Measurements from ENCODE around the gene IKBKE. TPM values are rescaled to one million over a fixed set of nuclear protein-coding genes. Genes with fewer than 3 reads are reported as not detected.

IKBKE gene
- total RNA-seq, 1 experiment from 2014 or later = 6.6 TPM

DNA sequence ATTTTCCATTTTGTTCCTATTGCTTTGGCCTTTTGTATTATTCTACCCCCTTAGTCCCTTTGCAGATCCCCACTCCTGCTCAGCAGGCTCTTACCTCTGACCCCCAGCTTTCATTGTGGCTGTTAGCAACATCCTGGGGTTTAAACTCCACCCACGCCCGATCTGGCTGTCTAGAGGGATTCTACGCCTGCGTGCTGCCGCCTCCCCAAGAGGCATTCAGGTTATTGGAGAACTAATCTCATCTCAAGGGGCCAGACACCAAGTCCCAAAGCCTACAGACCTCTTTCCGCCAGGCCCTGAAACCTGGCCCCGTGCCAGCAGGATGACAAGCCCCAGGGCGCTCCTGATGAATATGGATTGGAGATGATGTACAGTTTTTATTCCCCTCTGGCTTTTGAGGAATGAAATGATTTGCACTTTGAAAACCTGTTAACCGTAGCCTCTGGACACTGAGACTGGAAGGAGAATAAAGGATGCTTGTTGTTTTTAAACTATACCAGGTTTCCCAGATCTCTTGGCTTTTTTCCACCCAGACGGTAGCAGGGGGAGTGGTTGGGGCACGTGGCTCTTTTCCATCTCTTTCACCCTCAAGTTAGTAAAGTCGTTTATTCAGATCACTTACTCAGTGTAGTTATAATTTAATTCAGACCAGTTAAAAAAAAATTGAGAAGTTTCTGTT is 14.5 kb upstream of the IKBKE start:
- no peak overlapping the region for H3K18ac ChIP-seq (ENCODE audit: insufficient read length, low read depth, low read length)
- Mint-ChIP-seq H3K4me3 (no peak overlapping the region), H3K9me3 (no peaks in the 10 kb centered on the region), H3K36me3 (ENCODE audit: insufficient read depth in 1 of 3, low read depth in 3 of 3) (peaks cover 10 to 40% (median 15%) of the 10 kb centered on the region in 3 experiments; a peak in 6 of 7 replicates), H3K27ac (peak overlapping the region in 1 of 3 experiments; percentile 25; a peak in 2 of 7 replicates), H3K4me1 (peaks cover 8 to 30% of the 10 kb centered on the region in 2 experiments), H3K27me3 (ENCODE audit: low read depth) (no peaks in the 10 kb centered on the region)
- DNase-seq = no peak
- no peak overlapping the region for H3K27ac ChIP-seq (ENCODE audit: insufficient read length, low read depth, low read length)
- H3K79me2 ChIP-seq (ENCODE audit: insufficient read depth, low read length) = no peaks in the 10 kb centered on the region
- H4K5ac ChIP-seq (ENCODE audit: insufficient read length, low read depth, low read length) = no peak overlapping the region
- no peak overlapping the region for H2BK5ac ChIP-seq (ENCODE audit: insufficient read length, low read length)
- no peak overlapping the region for H2AFZ ChIP-seq (ENCODE audit: low read length)
- H3K9me3 ChIP-seq (ENCODE audit: control insufficient read depth, low read depth, low read length) = no peaks in the 10 kb centered on the region
- no peaks in the 10 kb centered on the region for H3K4me1 ChIP-seq (ENCODE audit: insufficient read depth, low read length)
- H4K8ac ChIP-seq (replicated peaks; ENCODE audit: insufficient read length, low read depth, low read length) = no peak overlapping the region
- no peak overlapping the region for H2BK12ac ChIP-seq (ENCODE audit: insufficient read length, low read depth, low read length)
- H3K23ac ChIP-seq (ENCODE audit: insufficient read length, low read depth, low read length) = no peak overlapping the region
- no peaks in the 10 kb centered on the region for H3K23me2 ChIP-seq (ENCODE audit: insufficient read length, low read depth, low read length, poor library complexity, severe bottlenecking)
- no peaks in the 10 kb centered on the region for H4K20me1 ChIP-seq (ENCODE audit: control insufficient read depth, insufficient read depth, insufficient read length)
- H2BK20ac ChIP-seq (ENCODE audit: low read depth, low read length, poor library complexity, severe bottlenecking) = no peak overlapping the region
- H4K91ac ChIP-seq (ENCODE audit: insufficient read length, low read depth, low read length) = no peak overlapping the region
- H3K14ac ChIP-seq (ENCODE audit: insufficient read depth, low read length) = no peak overlapping the region
- H3K4me2 ChIP-seq (ENCODE audit: insufficient read depth, insufficient read length, low read length) = no peak overlapping the region
- no CpG with 5 or more reads among the region's 12 CpGs for WGBS (ENCODE audit: extremely low coverage, insufficient read length, low lambda C conversion rate)
- no peaks in the 10 kb centered on the region for H3K79me1 ChIP-seq (ENCODE audit: insufficient read depth, low read depth, low read length, poor library complexity, severe bottlenecking)
- H2BK120ac ChIP-seq (ENCODE audit: low read depth, low read length, poor library complexity, severe bottlenecking) = no peak overlapping the region
- H3K9ac ChIP-seq (ENCODE audit: extremely low read depth, insufficient read length, low read length) = no peak overlapping the region
- H3K56ac ChIP-seq (ENCODE audit: insufficient read length, low read depth, low read length) = no peak overlapping the region
- no peak overlapping the region for H2AK5ac ChIP-seq (ENCODE audit: insufficient read length, low read length)
- no peak overlapping the region for H2BK15ac ChIP-seq (ENCODE audit: low read depth, low read length)
- H3K4ac ChIP-seq (ENCODE audit: low read depth, low read length) = no peak overlapping the region
- no peak overlapping the region for H3T11ph ChIP-seq (ENCODE audit: low read length)
- no peaks in the 10 kb centered on the region for H3K27me3 ChIP-seq (ENCODE audit: insufficient read depth, low read length)
- TF ChIP-seq, protein P1, sequence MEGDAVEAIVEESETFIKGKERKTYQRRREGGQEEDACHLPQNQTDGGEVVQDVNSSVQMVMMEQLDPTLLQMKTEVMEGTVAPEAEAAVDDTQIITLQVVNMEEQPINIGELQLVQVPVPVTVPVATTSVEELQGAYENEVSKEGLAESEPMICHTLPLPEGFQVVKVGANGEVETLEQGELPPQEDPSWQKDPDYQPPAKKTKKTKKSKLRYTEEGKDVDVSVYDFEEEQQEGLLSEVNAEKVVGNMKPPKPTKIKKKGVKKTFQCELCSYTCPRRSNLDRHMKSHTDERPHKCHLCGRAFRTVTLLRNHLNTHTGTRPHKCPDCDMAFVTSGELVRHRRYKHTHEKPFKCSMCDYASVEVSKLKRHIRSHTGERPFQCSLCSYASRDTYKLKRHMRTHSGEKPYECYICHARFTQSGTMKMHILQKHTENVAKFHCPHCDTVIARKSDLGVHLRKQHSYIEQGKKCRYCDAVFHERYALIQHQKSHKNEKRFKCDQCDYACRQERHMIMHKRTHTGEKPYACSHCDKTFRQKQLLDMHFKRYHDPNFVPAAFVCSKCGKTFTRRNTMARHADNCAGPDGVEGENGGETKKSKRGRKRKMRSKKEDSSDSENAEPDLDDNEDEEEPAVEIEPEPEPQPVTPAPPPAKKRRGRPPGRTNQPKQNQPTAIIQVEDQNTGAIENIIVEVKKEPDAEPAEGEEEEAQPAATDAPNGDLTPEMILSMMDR (conservative IDR thresholded peaks at IDR 0.05) = no peak

Measured in H9 (cell line).